ENCODE measurements around the gene ACOXL.

DNA sequence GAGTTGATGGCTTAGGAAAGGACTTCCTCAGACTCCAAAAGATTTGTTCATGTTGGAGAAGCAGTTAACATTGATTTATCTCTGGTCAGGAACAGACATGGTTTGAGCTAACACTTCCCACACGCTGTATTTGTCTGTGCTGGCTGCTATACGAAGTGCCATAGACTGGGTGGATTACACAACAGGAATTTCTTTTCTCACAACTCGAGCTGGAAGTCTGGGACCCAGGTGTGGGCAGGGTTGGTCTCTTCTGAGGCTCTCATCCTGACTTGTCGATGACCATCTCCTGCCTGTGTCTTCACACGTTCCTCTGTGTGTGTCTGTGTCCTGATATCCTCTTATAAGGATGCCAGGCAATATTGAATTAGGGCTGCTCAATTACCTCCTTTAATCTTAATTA lies 224.9 kb downstream of the ACOXL start:
- TF ChIP-seq POLR2A (IDR thresholded peaks at IDR 0.05; ENCODE audit: low read length) = no peak
- no peak for TF ChIP-seq GATA1 (IDR thresholded peaks at IDR 0.05; ENCODE audit: low read depth, low read length)

Measured in erythroblast (primary cell).